ENCODE results near the gene PCDHGB4.
"Not testable (repeated sequence)": the region's sequence is repeated elsewhere in the genome, so short reads cannot be mapped to it uniquely, and the experiment has no call there.

Gene PCDHGB4

GRCh38 chr5:141387557-141388311, at the start of gene PCDHGB4:
PCDHGB4 (plus strand) TSS chr5:141387698; CDS start chr5:141387885, 187 bp downstream.
- TF ChIP-seq CTCF (IDR thresholded peaks at IDR 0.05; ENCODE audit: low read depth, low read length) = peak; percentile 43
- DNase-seq (ENCODE audit: extremely low read depth, low read depth) = not testable (repeated sequence)

- no peak for DNase-seq (ENCODE audit: extremely low read depth, low read depth)
- peak; percentile 34 for TF ChIP-seq CTCF (IDR thresholded peaks at IDR 0.05; ENCODE audit: low read depth, low read length)
Measured at GRCh38 chr5:141338538-141339306, 48.8 kb upstream of the PCDHGB4 start, which contains the start of gene PCDHGA2. PCDHGA2 (plus strand) TSS chr5:141338760.

GRCh38 chr5:141340781-141341354, 46.6 kb upstream of the PCDHGB4 start:
- not testable (repeated sequence) for DNase-seq (ENCODE audit: extremely low read depth, low read depth)

GRCh38 chr5:141342773-141343172, 44.7 kb upstream of the PCDHGB4 start:
- no peak for DNase-seq (ENCODE audit: extremely low read depth, low read depth)
- no peak for TF ChIP-seq CTCF (IDR thresholded peaks at IDR 0.05; ENCODE audit: low read depth, low read length)

- no peak for DNase-seq (ENCODE audit: extremely low read depth, low read depth)
- peak; percentile 33 for TF ChIP-seq CTCF (IDR thresholded peaks at IDR 0.05; ENCODE audit: low read depth, low read length)
Measured at GRCh38 chr5:141343242-141343952, 44.1 kb upstream of the PCDHGB4 start, which contains the start of gene PCDHGA3. PCDHGA3 (plus strand) TSS chr5:141343829; CDS start chr5:141344034, 205 bp downstream.

DNA sequence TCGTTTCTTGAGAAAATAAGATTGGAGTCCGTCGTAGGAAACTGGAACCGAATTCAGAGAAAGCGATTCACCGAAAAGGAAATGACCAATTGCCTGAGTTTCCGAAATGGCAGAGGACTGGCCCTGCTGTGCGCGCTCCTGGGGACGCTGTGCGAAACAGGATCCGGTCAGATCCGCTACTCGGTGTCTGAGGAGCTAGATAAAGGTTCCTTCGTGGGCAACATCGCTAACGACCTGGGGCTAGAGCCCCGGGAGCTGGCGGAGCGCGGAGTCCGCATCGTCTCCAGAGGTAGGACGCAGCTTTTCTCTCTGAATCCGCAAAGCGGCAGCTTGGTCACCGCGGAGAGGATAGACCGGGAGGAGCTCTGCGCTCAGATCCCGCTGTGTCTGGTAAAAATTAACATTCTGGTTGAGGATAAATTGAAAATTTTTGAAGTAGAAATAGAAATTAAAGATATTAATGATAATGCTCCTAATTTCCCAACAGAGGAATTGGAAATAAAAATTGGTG, 43.5 kb upstream of the PCDHGB4 start:
- DNase-seq (ENCODE audit: extremely low read depth, low read depth) = no peak
- TF ChIP-seq CTCF (IDR thresholded peaks at IDR 0.05; ENCODE audit: low read depth, low read length) = no peak

- no peak for DNase-seq (ENCODE audit: extremely low read depth, low read depth)
- no peak for TF ChIP-seq CTCF (IDR thresholded peaks at IDR 0.05; ENCODE audit: low read depth, low read length)
Measured at GRCh38 chr5:141345327-141345726, 42.2 kb upstream of the PCDHGB4 start.

DNA sequence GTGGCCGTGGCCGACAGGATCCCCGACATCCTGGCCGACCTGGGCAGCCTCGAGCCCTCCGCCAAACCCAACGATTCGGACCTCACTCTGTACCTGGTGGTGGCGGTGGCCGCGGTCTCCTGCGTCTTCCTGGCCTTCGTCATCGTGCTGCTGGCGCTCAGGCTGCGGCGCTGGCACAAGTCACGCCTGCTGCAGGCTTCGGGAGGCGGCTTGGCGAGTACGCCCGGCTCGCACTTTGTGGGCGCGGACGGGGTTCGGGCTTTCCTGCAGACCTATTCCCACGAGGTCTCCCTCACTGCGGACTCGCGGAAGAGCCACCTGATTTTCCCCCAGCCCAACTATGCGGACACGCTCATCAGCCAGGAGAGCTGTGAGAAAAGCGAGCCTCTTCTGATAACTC, 41.5 kb upstream of the PCDHGB4 start:
- DNase-seq (ENCODE audit: extremely low read depth, low read depth) = not testable (repeated sequence)

All from AG09319 (cell line).